Measurements from ENCODE around the gene SH2D1A. TPM values are rescaled to one million over a fixed set of nuclear protein-coding genes. Genes with fewer than 3 reads are reported as not detected.
"Not testable (repeated sequence)": the region's sequence is repeated elsewhere in the genome, so short reads cannot be mapped to it uniquely, and the experiment has no call there.

The SH2D1A gene
- total RNA-seq = 0.30 TPM
- long read RNA-seq = 0 reads

GRCh38 chrX:124346117-124346876 lies at the start of gene SH2D1A:
Gene SH2D1A (plus strand): TSS chrX:124346563. CDS start chrX:124346643, 80 bp downstream.
- no peaks in the 10 kb centered on the region for H3K9me3 ChIP-seq (replicated peaks)
- intact Hi-C loops (cut with micrococcal nuclease) = no loop called here
- no peaks in the 10 kb centered on the region for H3K27me3 ChIP-seq (ENCODE audit: low read depth)
- no peaks in the 10 kb centered on the region for H3K36me3 ChIP-seq
- no peak for TF ChIP-seq CTCF (IDR thresholded peaks at IDR 0.05; ENCODE audit: borderline replicate concordance)
- no peak for DNase-seq
- no peak within 1 kb of the TSS for H3K27ac ChIP-seq (replicated peaks)
- no peak within 1 kb of the TSS for H3K4me3 ChIP-seq
- H3K4me1 ChIP-seq = no peaks in the 10 kb centered on the region

- H3K4me1 ChIP-seq; intact Hi-C loops (cut with micrococcal nuclease); H3K36me3 ChIP-seq: not testable (repeated sequence)
Measured at GRCh38 chrX:124299323-124299722, 47.0 kb upstream of the SH2D1A start.

GRCh38 chrX:124300405-124300804 lies 46.0 kb upstream of the SH2D1A start:
- intact Hi-C loops (cut with micrococcal nuclease) = no loop called here

More at GRCh38 chrX:124299323-124299722, 47.0 kb upstream of the SH2D1A start:
- not testable (repeated sequence) for H3K9me3 ChIP-seq (replicated peaks); H3K4me3 ChIP-seq; H3K27me3 ChIP-seq (ENCODE audit: low read depth); DNase-seq; H3K27ac ChIP-seq (replicated peaks)

GRCh38 chrX:124307253-124307907 lies 39.0 kb upstream of the SH2D1A start:
- no peak for TF ChIP-seq CTCF (IDR thresholded peaks at IDR 0.05; ENCODE audit: borderline replicate concordance)
- intact Hi-C loops (cut with micrococcal nuclease) = no loop called here
- no peak overlapping the region for H3K4me3 ChIP-seq

More at GRCh38 chrX:124300405-124300804, 46.0 kb upstream of the SH2D1A start:
- H3K27me3 ChIP-seq (ENCODE audit: low read depth) = no peaks in the 10 kb centered on the region
- DNase-seq = no peak
- no peak overlapping the region for H3K4me3 ChIP-seq
- TF ChIP-seq CTCF (IDR thresholded peaks at IDR 0.05; ENCODE audit: borderline replicate concordance) = no peak
- H3K27ac ChIP-seq (replicated peaks) = no peak overlapping the region
- no peaks in the 10 kb centered on the region for H3K36me3 ChIP-seq
- H3K4me1 ChIP-seq = no peaks in the 10 kb centered on the region
- H3K9me3 ChIP-seq (replicated peaks) = no peaks in the 10 kb centered on the region

GRCh38 chrX:124325732-124326131 lies 20.6 kb upstream of the SH2D1A start:
- Histone ChIP-seq H3K27me3 (ENCODE audit: low read depth) (no peaks in the 10 kb centered on the region), H3K36me3 (no peaks in the 10 kb centered on the region), H3K9me3 (replicated peaks) (no peaks in the 10 kb centered on the region), H3K27ac (replicated peaks) (no peak overlapping the region), H3K4me3 (no peak overlapping the region), H3K4me1 (no peaks in the 10 kb centered on the region)
- TF ChIP-seq CTCF (IDR thresholded peaks at IDR 0.05; ENCODE audit: borderline replicate concordance) = no peak
- no peak for DNase-seq
- intact Hi-C loops (cut with micrococcal nuclease) = no loop called here

More at GRCh38 chrX:124307253-124307907, 39.0 kb upstream of the SH2D1A start:
- H3K9me3 ChIP-seq (replicated peaks) = no peaks in the 10 kb centered on the region
- H3K4me1 ChIP-seq = no peaks in the 10 kb centered on the region
- H3K27me3 ChIP-seq (ENCODE audit: low read depth) = no peaks in the 10 kb centered on the region
- DNase-seq = no peak
- no peak overlapping the region for H3K27ac ChIP-seq (replicated peaks)
- H3K36me3 ChIP-seq = no peaks in the 10 kb centered on the region

- no peak overlapping the region for H3K4me3 ChIP-seq
- no peak for TF ChIP-seq CTCF (IDR thresholded peaks at IDR 0.05; ENCODE audit: borderline replicate concordance)
- H3K4me1 ChIP-seq = no peaks in the 10 kb centered on the region
- intact Hi-C loops (cut with micrococcal nuclease) = no loop called here
- no peaks in the 10 kb centered on the region for H3K27me3 ChIP-seq (ENCODE audit: low read depth)
- no peak for DNase-seq
- no peaks in the 10 kb centered on the region for H3K36me3 ChIP-seq
- H3K27ac ChIP-seq (replicated peaks) = no peak overlapping the region
- H3K9me3 ChIP-seq (replicated peaks) = no peaks in the 10 kb centered on the region
Measured at GRCh38 chrX:124328765-124329164, 17.6 kb upstream of the SH2D1A start.
